ENCODE measurements around the gene PLCD4. TPM values are rescaled to one million over a fixed set of nuclear protein-coding genes. Genes with fewer than 3 reads are reported as not detected.

Gene PLCD4
- total and polyA plus RNA-seq, 10 of the 15 experiments (the other 5 are each of a cell fraction or from before 2014, with no cell fraction given) = under 0.01 to 1.5 (median 0.23) TPM; not detected in 2

GRCh38 chr2:218659258-218659987 is 51.7 kb downstream of the PLCD4 start, which contains the start of the genes BCS1L and ZNF142 (continued):
- TF ChIP-seq SRF (IDR thresholded peaks at IDR 0.05; ENCODE audit: low read depth in 2 of 2, low read length in 2 of 2) (peak in 1 of 2 experiments; percentile 65; a peak in 1 of 4 replicates), RBBP5 (conservative IDR thresholded peaks at IDR 0.05) (no peak), MTA3 (IDR thresholded peaks at IDR 0.05; ENCODE audit: borderline replicate concordance, low read length) (no peak), SP1 (IDR thresholded peaks at IDR 0.05; ENCODE audit: low read depth, low read length) (peak; percentile 19), FOS (IDR thresholded peaks at IDR 0.05; ENCODE audit: borderline replicate concordance, extremely low read depth, insufficient read length) (no peak), CBX5 (IDR thresholded peaks at IDR 0.05; ENCODE audit: low read depth) (no peak), KLF5 (IDR thresholded peaks at IDR 0.05; ENCODE audit: partially characterized antibody) (no peak), KDM1A (IDR thresholded peaks at IDR 0.05; ENCODE audit: borderline replicate concordance) (no peak), FOXK2 (IDR thresholded peaks at IDR 0.05) (no peak), ATF3 (IDR thresholded peaks at IDR 0.05; ENCODE audit: borderline replicate concordance, extremely low read depth, low read depth, low read length) (no peak), ELK1 (IDR thresholded peaks at IDR 0.05; ENCODE audit: low read depth, low read length) (peak; percentile 33; the same call in 1 of the 2 replicates), ZNF687 (IDR thresholded peaks at IDR 0.05) (no peak), ETV6 (conservative IDR thresholded peaks at IDR 0.05 in 1 of 2, IDR thresholded peaks at IDR 0.05 in 1 of 2; ENCODE audit: borderline replicate concordance in 1 of 2, low read depth in 1 of 2) (0 out of 4 replicates have a peak, but pooled peaks of 1 of the 2 experiments have one; percentile 34), ZZZ3 (IDR thresholded peaks at IDR 0.05; ENCODE audit: control insufficient read depth, insufficient read length, low read depth) (no peak), EZH2 (IDR thresholded peaks at IDR 0.05; ENCODE audit: borderline replicate concordance, control insufficient read depth, low read depth, low read length) (no peak), SUPT20H (IDR thresholded peaks at IDR 0.05; ENCODE audit: borderline replicate concordance, control insufficient read depth, low read depth, low read length) (no peak), CBFB (IDR thresholded peaks at IDR 0.05; ENCODE audit: low read depth) (no peak; the same call in 1 of the 2 replicates)
- TF ChIP-seq, protein P1, sequence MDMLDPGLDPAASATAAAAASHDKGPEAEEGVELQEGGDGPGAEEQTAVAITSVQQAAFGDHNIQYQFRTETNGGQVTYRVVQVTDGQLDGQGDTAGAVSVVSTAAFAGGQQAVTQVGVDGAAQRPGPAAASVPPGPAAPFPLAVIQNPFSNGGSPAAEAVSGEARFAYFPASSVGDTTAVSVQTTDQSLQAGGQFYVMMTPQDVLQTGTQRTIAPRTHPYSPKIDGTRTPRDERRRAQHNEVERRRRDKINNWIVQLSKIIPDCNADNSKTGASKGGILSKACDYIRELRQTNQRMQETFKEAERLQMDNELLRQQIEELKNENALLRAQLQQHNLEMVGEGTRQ (IDR thresholded peaks at IDR 0.05; ENCODE audit: borderline replicate concordance, low read depth, low read length) = no peak; the same call in 1 of the 2 replicates
- TF ChIP-seq, protein P2, sequence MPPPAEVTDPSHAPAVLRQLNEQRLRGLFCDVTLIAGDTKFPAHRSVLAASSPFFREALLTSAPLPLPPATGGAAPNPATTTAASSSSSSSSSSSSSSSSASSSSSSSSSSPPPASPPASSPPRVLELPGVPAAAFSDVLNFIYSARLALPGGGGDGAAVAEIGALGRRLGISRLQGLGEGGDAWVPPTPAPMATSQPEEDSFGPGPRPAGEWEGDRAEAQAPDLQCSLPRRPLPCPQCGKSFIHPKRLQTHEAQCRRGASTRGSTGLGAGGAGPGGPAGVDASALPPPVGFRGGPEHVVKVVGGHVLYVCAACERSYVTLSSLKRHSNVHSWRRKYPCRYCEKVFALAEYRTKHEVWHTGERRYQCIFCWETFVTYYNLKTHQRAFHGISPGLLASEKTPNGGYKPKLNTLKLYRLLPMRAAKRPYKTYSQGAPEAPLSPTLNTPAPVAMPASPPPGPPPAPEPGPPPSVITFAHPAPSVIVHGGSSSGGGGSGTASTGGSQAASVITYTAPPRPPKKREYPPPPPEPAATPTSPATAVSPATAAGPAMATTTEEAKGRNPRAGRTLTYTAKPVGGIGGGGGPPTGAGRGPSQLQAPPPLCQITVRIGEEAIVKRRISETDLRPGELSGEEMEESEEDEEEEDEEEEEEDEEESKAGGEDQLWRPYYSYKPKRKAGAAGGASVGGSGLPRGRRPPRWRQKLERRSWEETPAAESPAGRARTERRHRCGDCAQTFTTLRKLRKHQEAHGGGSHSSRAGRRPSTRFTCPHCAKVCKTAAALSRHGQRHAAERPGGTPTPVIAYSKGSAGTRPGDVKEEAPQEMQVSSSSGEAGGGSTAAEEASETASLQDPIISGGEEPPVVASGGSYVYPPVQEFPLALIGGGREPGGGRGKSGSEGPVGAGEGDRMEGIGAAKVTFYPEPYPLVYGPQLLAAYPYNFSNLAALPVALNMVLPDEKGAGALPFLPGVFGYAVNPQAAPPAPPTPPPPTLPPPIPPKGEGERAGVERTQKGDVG (CRISPR knock-in tag; IDR thresholded peaks at IDR 0.05) = no peak

All from GM12878 (cell line).